Activated CD4-positive, alpha-beta T cell treated with anti-CD3 and anti-CD28 coated beads, Interleukin-2, amount 50 U/mL, for 24 hours (primary cell): ENCODE measurements around the gene SERPINE1.

Source experiments
- DNase-seq, 2 donors: peaks; one replicate each; pipeline ENCODE4 v3.0.0-alpha.2; 2020; ENCODE audit warnings: low read depth in 1 of 2, low spot score in 1 of 2

The SERPINE1 gene

DNA sequence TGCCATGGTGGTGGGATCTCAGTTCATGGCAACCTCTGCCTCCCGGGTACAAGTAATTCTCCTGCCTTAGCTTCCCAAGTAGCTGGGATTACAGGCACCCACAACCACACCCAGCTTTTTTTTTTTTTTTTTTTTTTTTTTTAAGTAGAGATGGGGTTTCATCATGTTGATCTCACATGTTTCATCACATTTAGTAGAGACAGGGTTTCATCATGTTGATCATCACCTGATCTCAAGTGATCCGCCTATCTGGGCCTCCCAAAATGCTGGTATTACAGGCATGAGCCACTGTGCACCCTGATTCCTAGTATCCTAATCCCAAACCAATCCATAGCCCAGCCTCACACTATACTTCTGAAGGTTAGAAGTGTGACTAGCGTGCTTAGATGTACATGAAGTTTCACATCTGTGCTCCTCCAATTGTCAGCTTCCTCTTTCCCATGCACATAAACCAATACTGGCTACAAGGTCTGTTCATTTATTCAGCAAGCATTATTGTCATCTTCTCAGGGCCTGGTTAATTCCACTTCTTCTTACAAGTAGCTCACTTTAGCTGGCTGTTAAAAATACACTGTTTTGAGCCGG, 60.0 kb downstream of the SERPINE1 start:
- DNase-seq = no peak
